H1 (cell line): ENCODE results near the gene NFIC. TPM values are rescaled to one million over a fixed set of nuclear protein-coding genes. Genes with fewer than 3 reads are reported as not detected.

ENCODE experiments used
- ATF2 ChIP-seq: IDR thresholded peaks from 2 replicates; pipeline ENCODE4 v1.6.1; 2012; ENCODE audit warnings: low read length, inconsistent platforms
- ATF3 ChIP-seq: IDR thresholded peaks from 2 replicates; pipeline ENCODE4 v1.6.1; 2011; ENCODE audit warnings: low read depth, mild to moderate bottlenecking, low read length; ENCODE audit not compliant: insufficient read depth
- CBX5 ChIP-seq: fragments of 300-800, 300-1000 bp; sonication (generic); IDR thresholded peaks from 2 replicates; pipeline ENCODE4 v1.7.1; 2016; ENCODE audit warnings: antibody characterized with exemption, low read length, low read depth
- CREB1 ChIP-seq: IDR thresholded peaks from 2 replicates; pipeline ENCODE4 v1.6.1; 2012; ENCODE audit warnings: inconsistent platforms
- GABPA ChIP-seq: IDR thresholded peaks from 2 replicates; pipeline ENCODE4 v1.6.1; 2011; ENCODE audit warnings: mild to moderate bottlenecking, low read length, moderate library complexity, borderline replicate concordance; ENCODE audit not compliant: insufficient read depth
- GTF2F1 ChIP-seq: IDR thresholded peaks from 2 replicates; pipeline ENCODE4 v1.6.1; 2012; ENCODE audit warnings: low read depth, low read length, improper control_type of control experiment, borderline replicate concordance
- KDM1A ChIP-seq: fragments of 200-600, 300-600 bp; sonication (generic); IDR thresholded peaks from 2 replicates; pipeline ENCODE4 v1.7.1; 2016; ENCODE audit warnings: mild to moderate bottlenecking, low read length, borderline replicate concordance
- KDM4A ChIP-seq: IDR thresholded peaks from one replicate; pipeline ENCODE4 v1.7.1; 2012; ENCODE audit warnings: low read depth, mild to moderate bottlenecking, moderate library complexity, low read length, inconsistent platforms; ENCODE audit not compliant: severe bottlenecking
- KDM5A ChIP-seq: fragments of 200-600 bp; IDR thresholded peaks from 2 replicates; pipeline ENCODE4 v1.7.1; 2012; ENCODE audit warnings: mild to moderate bottlenecking, low read length, inconsistent platforms, mixed read lengths
- NANOG ChIP-seq: IDR thresholded peaks from 2 replicates; pipeline ENCODE4 v1.6.1; 2011; ENCODE audit warnings: low read length, low read depth, mild to moderate bottlenecking, inconsistent platforms; ENCODE audit not compliant: insufficient read depth, poor library complexity, severe bottlenecking
- NRF1 ChIP-seq: IDR thresholded peaks from 2 replicates; pipeline ENCODE4 v1.6.1; 2011; ENCODE audit warnings: mild to moderate bottlenecking, low read depth, low read length, improper control_type of control experiment
- RAD21 ChIP-seq, 2 experiments: IDR thresholded peaks in 1 of 2; conservative IDR thresholded peaks in 1 of 2; 2 replicates each; pipeline ENCODE4 v1.6.1; 2011; ENCODE audit warnings: low read depth in 2 of 2, low read length in 2 of 2, improper control_type of control experiment in 1 of 2, inconsistent platforms in 1 of 2, mild to moderate bottlenecking in 1 of 2, moderate library complexity in 1 of 2
- RBBP5 ChIP-seq: IDR thresholded peaks from 2 replicates; pipeline ENCODE4 v1.7.1; 2012; ENCODE audit warnings: low read depth, mild to moderate bottlenecking, inconsistent platforms, low read length, moderate library complexity, borderline replicate concordance
- RFX5 ChIP-seq: IDR thresholded peaks from 2 replicates; pipeline ENCODE4 v1.6.1; 2011; ENCODE audit warnings: low read depth, low read length, improper control_type of control experiment, borderline replicate concordance
- RXRA ChIP-seq: IDR thresholded peaks from 2 replicates; pipeline ENCODE4 v1.6.1; 2011; ENCODE audit warnings: low read depth, mild to moderate bottlenecking, low read length, moderate library complexity; ENCODE audit not compliant: insufficient read depth
- SAP30 ChIP-seq: fragments of 300-600 bp; sonication (generic); IDR thresholded peaks from 2 replicates; pipeline ENCODE4 v1.7.1; 2012; ENCODE audit warnings: low read length, moderate library complexity, mild to moderate bottlenecking, inconsistent platforms; ENCODE audit not compliant: insufficient read depth, insufficient replicate concordance
- SIN3A ChIP-seq, 2 experiments: IDR thresholded peaks in 1 of 2; conservative IDR thresholded peaks in 1 of 2; 2 replicates each; pipeline ENCODE4 v1.6.1; 2011 to 2012; ENCODE audit warnings: low read length in 2 of 2, improper control_type of control experiment in 1 of 2, low read depth in 1 of 2, mild to moderate bottlenecking in 1 of 2
- SP2 ChIP-seq: IDR thresholded peaks from 2 replicates; pipeline ENCODE4 v1.6.1; 2012; ENCODE audit warnings: mild to moderate bottlenecking, low read length, inconsistent platforms
- TCF12 ChIP-seq: IDR thresholded peaks from 2 replicates; pipeline ENCODE4 v1.6.1; 2011; ENCODE audit warnings: low read depth, mild to moderate bottlenecking, low read length
- ZNF274 ChIP-seq: IDR thresholded peaks from 2 replicates; pipeline ENCODE4 v1.7.0; 2012; ENCODE audit warnings: low read length, borderline replicate concordance; ENCODE audit errors: extremely low read depth
- polyA plus RNA-seq, 7 experiments: library from polyadenylated mRNA; depleted of rRNA in 3 of 7; stranded (reverse) in 5 of 7; unstranded in 2 of 7; fragments of >200 nt in 5 of 7; fragments of 200-250 nt in 2 of 7; gene quantifications; 1 replicate in 5 of 7; 2 replicates in 1 of 7; 4 replicates in 1 of 7; pipeline versions ENCODE4 v1.2.1 to v1.2.3, GENCODE V29; 2011 to 2013; ENCODE audit warnings: missing spikeins in 2 of 7, mixed read lengths in 2 of 7
- total RNA-seq: library from RNA; stranded (reverse); fragmentation: NEBNext Ultra II Directional; extraction: Animal tissue kit (Norgen Biotek cat#: 25700); gene quantifications from 2 replicates; pipeline ENCODE4 v1.2.1, GENCODE V29; 2021

Gene NFIC
- total and polyA plus RNA-seq, 2 of the 8 experiments (the other 6 are each of a cell fraction or from before 2014, with no cell fraction given): 0.56 to 3.2 TPM

GRCh38 chr19:3434630-3435553 lies 68.5 kb downstream of the NFIC start (continued):
- TF ChIP-seq ATF2 (no peak), TCF12 (no peak), NRF1 (no peak), ZNF274 (no peak), KDM5A (no peak), RFX5 (no peak), SP2 (no peak), CREB1 (peak; percentile 56), CBX5 (no peak), KDM4A (peak; percentile 63), NANOG (no peak), GABPA (peak; percentile 94), RBBP5 (peak; percentile 60), RXRA (no peak), SAP30 (no peak), KDM1A (peak; percentile 98), RAD21 (IDR thresholded peaks at IDR 0.05 in 1 of 2, conservative IDR thresholded peaks at IDR 0.05 in 1 of 2; ENCODE audit: low read depth in 2 of 2, low read length in 2 of 2) (no peak), SIN3A (conservative IDR thresholded peaks at IDR 0.05 in 1 of 2, IDR thresholded peaks at IDR 0.05 in 1 of 2; ENCODE audit: low read depth in 1 of 2, low read length in 2 of 2) (peak in 1 of 2 experiments; percentile 83; a peak in 2 of 4 replicates), GTF2F1 (peak; percentile 16; the same call in 1 of the 2 replicates), ATF3 (peak; percentile 68)
